Activated CD8-positive, alpha-beta T cell treated with anti-CD3 and anti-CD28 coated beads, Interleukin-2, amount 10 ng/mL, durations not matched to agents 7 days and 5 days (primary cell): ENCODE results near the gene TTC39C. TPM values are rescaled to one million over a fixed set of nuclear protein-coding genes. Genes with fewer than 3 reads are reported as not detected.
A peak's percentile ranks its signal among the peaks of the same experiment; 100 is the strongest.

Source experiments
- ATAC-seq: fragments of 150-1000 bp; cut with Tn5 transposase; one replicate; pipeline ENCODE4 v1.10.0; 2021; ENCODE audit warnings: moderate library complexity
- CTCF ChIA-PET: fragments of 350-600 bp; sonication (Branson Sonifier 250); formaldehyde crosslinking; loops from one replicate; lab custom pipeline; 2021; ENCODE audit warnings: antibody characterized with exemption; lab: Charles Lee
- POLR2A ChIA-PET: fragments of 350-600 bp; sonication (Branson Sonifier 250); formaldehyde crosslinking; loops from one replicate; lab custom pipeline; 2021; ENCODE audit warnings: antibody characterized with exemption; lab: Charles Lee
- DNase-seq: peaks from one replicate; pipeline ENCODE4 v3.0.0-alpha.2; 2020
- H3K27ac Mint-ChIP-seq: one replicate; pipeline ENCODE4 v1.8.0; 2021; ENCODE audit warnings: mild to moderate bottlenecking, mixed read lengths
- H3K27me3 Mint-ChIP-seq: one replicate; pipeline ENCODE4 v1.8.0; 2021; ENCODE audit warnings: low read depth, mixed read lengths
- H3K36me3 Mint-ChIP-seq: one replicate; pipeline ENCODE4 v1.8.0; 2021; ENCODE audit warnings: low read depth, mixed read lengths
- H3K4me1 Mint-ChIP-seq: one replicate; pipeline ENCODE4 v1.8.0; 2021; ENCODE audit warnings: low read depth, mixed read lengths
- H3K4me3 Mint-ChIP-seq: one replicate; pipeline ENCODE4 v1.8.0; 2021; ENCODE audit warnings: mild to moderate bottlenecking, mixed read lengths
- H3K9me3 Mint-ChIP-seq: one replicate; pipeline ENCODE4 v1.8.0; 2022; ENCODE audit warnings: mixed read lengths; ENCODE audit not compliant: insufficient read depth
- total RNA-seq, 2 experiments: library from RNA; stranded (reverse); gene quantifications; one replicate each; pipeline ENCODE4 v1.2.3, GENCODE V29; 2021

Gene TTC39C
- 10 to 100 TPM; 71.5 to 72.2 TPM for total RNA-seq

DNA sequence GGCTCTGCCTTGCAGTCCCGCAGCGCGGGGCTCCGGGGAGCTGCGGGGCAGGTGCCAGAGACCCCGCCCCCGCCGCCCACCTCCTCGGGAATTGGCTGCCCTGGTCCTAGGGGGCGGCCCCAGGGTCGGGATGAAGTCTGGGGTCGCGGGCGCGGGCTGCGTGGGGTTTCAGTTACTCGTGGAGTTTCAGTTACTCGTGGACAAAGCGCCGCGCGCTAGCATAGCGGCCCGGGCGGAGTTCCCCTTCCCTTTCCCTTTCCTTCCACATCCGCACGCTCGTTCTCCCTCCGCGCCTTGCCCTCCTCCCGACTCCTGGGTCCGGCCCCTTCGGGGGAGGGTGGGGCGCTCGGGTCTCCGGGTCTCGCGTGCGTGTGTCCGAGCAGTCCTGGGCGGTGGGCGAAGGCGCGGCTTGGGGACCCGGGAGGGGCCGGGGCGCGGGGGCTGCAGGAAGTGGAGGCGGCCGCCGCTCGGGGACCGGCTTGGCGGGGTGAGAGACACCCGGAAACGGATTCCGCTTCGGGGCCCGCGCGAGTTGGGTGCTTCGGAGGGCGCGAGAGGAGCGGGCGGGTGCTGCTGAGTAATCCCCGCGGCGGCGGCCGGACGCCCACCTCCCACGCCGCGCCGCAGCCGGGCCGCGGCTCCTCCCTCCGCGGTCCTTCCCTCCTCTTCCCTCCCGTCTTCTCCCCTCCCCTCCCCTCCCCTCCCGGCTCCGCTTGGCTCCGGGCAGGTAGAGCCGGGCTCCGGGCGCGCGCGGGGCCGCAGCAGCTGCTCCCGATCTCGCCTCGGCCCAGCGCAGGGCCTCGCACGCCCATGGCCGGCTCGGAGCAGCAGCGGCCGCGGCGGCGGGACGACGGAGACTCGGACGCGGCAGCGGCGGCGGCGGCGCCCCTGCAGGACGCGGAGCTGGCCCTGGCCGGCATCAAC, at the start of gene TTC39C:
Gene TTC39C, plus strand, starts transcription at position 693 of the 924 bp plus-strand sequence. Its CDS starts 118 bp downstream, at position 811.
- DNase-seq (peak; percentile 89), ATAC-seq (peak; percentile 73)
- H3K27ac Mint-ChIP-seq = peak within 1 kb of the TSS; percentile 91
- H3K27me3 Mint-ChIP-seq = no peaks in the 10 kb centered on the region
- H3K4me1 Mint-ChIP-seq = peaks cover 75% of the 10 kb centered on the region
- ChIA-PET CTCF (interaction anchor here (0.9 to 1.8 kb wide), 3 partner anchors 48 to 1085 kb away, joined by 3 to 5 read pairs (median 5); no protein-coding TSS in a partner anchor), POLR2A (interaction anchor here (1.0 to 4.0 kb wide), 6 partner anchors 22 to 85 kb away, joined by 3 to 30 read pairs (median 7); no protein-coding TSS in a partner anchor)
- peak within 1 kb of the TSS; percentile 95 for H3K4me3 Mint-ChIP-seq
- H3K9me3 Mint-ChIP-seq = no peaks in the 10 kb centered on the region
- H3K36me3 Mint-ChIP-seq = peaks cover 33% of the 10 kb centered on the region

GRCh38 chr18:23966909-23967308, 47.6 kb upstream of the TTC39C start:
- Mint-ChIP-seq H3K27ac (peak overlapping the region; percentile 79), H3K9me3 (no peaks in the 10 kb centered on the region), H3K4me1 (peaks cover 72% of the 10 kb centered on the region), H3K36me3 (no peaks in the 10 kb centered on the region), H3K4me3 (peak overlapping the region; percentile 38), H3K27me3 (no peaks in the 10 kb centered on the region)
- DNase-seq = no peak
- ATAC-seq = no peak
- CTCF ChIA-PET = interaction anchor here (1.5 to 4.8 kb wide), 7 partner anchors 11 to 110 kb away, joined by 3 to 20 read pairs (median 5); no protein-coding TSS in a partner anchor
- POLR2A ChIA-PET = interaction anchor here (1.5 to 3.8 kb wide), 3 partner anchors 37 to 47 kb away, joined by 4 to 30 read pairs (median 6); partner anchors contain the start of gene TTC39C

DNA sequence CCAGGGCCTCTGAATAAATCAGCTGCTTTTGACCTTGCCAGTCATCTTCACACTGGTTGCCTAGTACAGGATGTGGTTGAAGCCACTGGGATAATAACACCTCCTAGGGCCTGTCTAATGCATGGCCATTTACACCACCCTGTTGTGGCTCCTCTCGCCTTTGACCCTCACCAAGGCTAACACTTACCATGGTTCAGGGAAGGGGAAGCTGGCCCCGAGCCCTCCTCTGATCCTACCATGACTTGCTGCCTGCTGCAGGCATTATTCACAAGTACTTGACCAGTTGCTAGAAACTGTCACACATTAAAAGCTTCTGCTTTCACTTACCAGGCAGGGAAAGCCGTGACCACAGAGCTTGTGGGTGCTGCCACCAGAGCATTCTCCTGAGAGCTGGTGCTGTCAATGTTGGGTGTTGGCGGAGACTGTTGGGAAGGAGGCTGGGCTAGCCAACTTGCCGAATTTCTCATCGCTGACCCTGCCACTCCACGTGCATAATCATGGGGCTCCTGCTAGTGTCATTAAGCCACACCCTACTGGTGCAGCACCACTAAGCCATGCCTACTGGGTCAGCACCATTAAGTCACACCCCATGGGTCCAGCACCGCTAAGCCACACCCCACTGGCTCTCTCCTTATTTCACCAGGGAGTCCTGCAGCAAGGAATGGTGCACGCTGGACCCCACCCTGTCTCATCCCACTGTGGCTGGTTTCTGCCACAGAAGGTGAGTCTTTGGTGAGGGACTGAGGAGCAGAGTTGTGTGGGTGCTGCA, 47.0 kb upstream of the TTC39C start:
- H3K9me3 Mint-ChIP-seq = no peaks in the 10 kb centered on the region
- peak; percentile 60 for DNase-seq
- peak overlapping the region; percentile 38 for H3K4me3 Mint-ChIP-seq
- H3K27me3 Mint-ChIP-seq = no peaks in the 10 kb centered on the region
- H3K27ac Mint-ChIP-seq = peak overlapping the region; percentile 71
- POLR2A ChIA-PET = interaction anchor here (0.7 to 3.8 kb wide), 4 partner anchors 25 to 47 kb away, joined by 4 to 30 read pairs (median 6); partner anchors contain the start of gene TTC39C
- H3K36me3 Mint-ChIP-seq = no peaks in the 10 kb centered on the region
- peak; percentile 50 for ATAC-seq
- CTCF ChIA-PET = interaction anchor here (1.1 to 4.8 kb wide), 7 partner anchors 11 to 109 kb away, joined by 3 to 20 read pairs (median 4); no protein-coding TSS in a partner anchor
- H3K4me1 Mint-ChIP-seq = peaks cover 77% of the 10 kb centered on the region

- no peak for DNase-seq
- no peak overlapping the region for H3K4me3 Mint-ChIP-seq
- H3K27ac Mint-ChIP-seq = no peak overlapping the region
- H3K9me3 Mint-ChIP-seq = no peaks in the 10 kb centered on the region
- CTCF ChIA-PET = interaction anchor here (0.7 to 4.8 kb wide), 10 partner anchors 9 to 108 kb away, joined by 3 to 20 read pairs (median 4); no protein-coding TSS in a partner anchor
- no peaks in the 10 kb centered on the region for H3K36me3 Mint-ChIP-seq
- H3K4me1 Mint-ChIP-seq = peaks cover 76% of the 10 kb centered on the region
- POLR2A ChIA-PET = interaction anchor here (0.9 to 3.8 kb wide), 3 partner anchors 25 to 45 kb away, joined by 3 to 30 read pairs (median 6); partner anchors contain the start of gene TTC39C
- ATAC-seq = no peak
- H3K27me3 Mint-ChIP-seq = no peaks in the 10 kb centered on the region
Measured at GRCh38 chr18:23968638-23969604, 45.6 kb upstream of the TTC39C start.

DNA sequence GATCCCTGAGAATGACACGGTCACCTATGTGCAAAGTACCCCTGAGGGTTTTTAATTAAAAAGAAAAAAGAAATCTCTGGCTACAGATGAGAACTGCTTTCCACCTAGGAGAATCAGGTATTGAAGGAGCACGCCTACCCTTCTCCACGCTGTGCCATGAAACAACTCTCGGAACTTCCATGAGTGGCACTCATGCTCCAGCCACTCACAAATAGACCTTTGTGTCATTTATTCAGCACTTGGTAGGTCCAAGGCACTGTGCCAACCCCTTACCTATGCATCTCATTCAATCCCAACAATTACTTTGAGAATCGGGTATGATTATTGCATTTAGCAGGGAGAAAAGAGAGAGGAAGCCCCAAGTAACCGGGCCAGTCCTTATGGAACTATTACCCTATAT, 44.9 kb upstream of the TTC39C start:
- Mint-ChIP-seq H3K4me1 (peaks cover 69% of the 10 kb centered on the region), H3K9me3 (peaks cover 4% of the 10 kb centered on the region), H3K27me3 (no peaks in the 10 kb centered on the region), H3K4me3 (no peak overlapping the region), H3K27ac (no peak overlapping the region), H3K36me3 (peaks cover 2% of the 10 kb centered on the region)
- DNase-seq = no peak
- ChIA-PET CTCF (interaction anchor here (0.7 kb wide), 1 partner anchor 9 kb away, joined by 4 read pairs; no protein-coding TSS in a partner anchor), POLR2A (interaction anchor here (3.8 kb wide), 1 partner anchor 45 kb away, joined by 30 read pairs; the partner anchor contains the start of gene TTC39C)
- no peak for ATAC-seq

DNA sequence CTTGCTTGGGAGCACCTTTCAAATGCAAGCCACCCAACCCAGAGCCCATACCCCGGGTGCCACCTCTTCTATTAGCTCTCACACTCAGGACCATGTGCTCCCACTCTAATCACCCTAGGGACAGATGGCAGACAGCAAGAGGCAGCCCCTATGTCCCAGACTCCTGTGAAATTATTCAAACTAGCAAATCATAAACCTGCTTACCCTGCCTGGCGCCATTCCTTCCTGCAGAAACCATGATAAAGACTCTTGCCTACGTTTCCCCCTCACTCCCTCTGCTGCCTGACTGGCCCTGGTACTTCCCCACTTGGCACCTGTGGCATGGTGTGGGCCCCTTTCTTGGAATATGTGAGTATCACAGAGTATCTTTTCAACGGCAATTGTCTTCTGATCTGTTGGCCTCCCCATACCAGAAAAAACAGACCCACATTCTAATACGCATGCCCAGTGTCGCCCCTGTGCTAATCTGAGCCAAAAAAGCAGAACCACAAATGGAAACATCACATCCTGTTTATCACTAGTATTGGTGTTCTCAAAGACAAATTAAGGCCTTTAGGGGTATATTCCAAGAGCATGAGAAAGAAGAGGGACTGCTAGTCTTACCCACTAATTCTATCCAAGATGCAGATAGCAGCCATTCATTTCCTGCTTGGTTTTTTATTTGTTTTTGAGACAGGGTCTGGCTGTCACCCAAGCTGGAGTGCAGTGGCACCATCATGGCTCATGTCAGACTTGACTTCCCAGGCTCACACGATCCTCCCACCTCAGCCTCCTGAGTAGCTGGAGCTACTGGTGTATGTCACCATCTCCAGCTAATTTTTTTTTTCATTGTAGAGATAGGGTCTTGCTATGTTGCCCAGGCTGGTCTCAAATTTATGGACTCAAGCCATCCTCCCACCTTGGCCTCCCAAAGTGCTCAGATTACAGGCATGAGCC, 44.1 kb upstream of the TTC39C start:
- H3K9me3 Mint-ChIP-seq = peaks cover 4% of the 10 kb centered on the region
- peaks cover 61% of the 10 kb centered on the region for H3K4me1 Mint-ChIP-seq
- DNase-seq (peak; percentile 58), ATAC-seq (peak; percentile 57)
- H3K27ac Mint-ChIP-seq = peak overlapping the region; percentile 86
- POLR2A ChIA-PET = interaction anchor here (3.8 kb wide), 1 partner anchor 44 kb away, joined by 30 read pairs; the partner anchor contains the start of gene TTC39C
- CTCF ChIA-PET = interaction anchor here (1.0 kb wide), 2 partner anchors 11 to 52 kb away, joined by 3 read pairs; no protein-coding TSS in a partner anchor
- peaks cover 2% of the 10 kb centered on the region for H3K36me3 Mint-ChIP-seq
- no peaks in the 10 kb centered on the region for H3K27me3 Mint-ChIP-seq
- H3K4me3 Mint-ChIP-seq = no peak overlapping the region

DNA sequence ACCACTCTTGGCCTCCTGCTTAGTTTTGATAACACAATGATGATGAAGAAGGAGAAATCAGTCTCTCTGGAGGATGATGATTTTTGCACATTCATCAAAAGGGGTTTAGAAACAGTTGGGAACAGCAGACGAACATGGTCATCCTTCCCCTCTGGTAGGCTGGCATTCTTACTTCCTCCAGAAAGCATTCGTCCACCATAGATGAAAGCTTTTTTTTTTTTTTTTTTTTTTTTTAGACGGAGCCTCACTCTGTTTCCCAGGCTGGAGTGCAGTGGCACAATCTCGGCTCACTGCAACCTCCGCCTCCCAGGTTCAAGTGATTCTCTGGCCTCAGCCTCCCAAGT, 43.5 kb upstream of the TTC39C start:
- Mint-ChIP-seq H3K36me3 (peaks cover 4% of the 10 kb centered on the region), H3K4me3 (no peak overlapping the region), H3K4me1 (peaks cover 55% of the 10 kb centered on the region), H3K27ac (no peak overlapping the region), H3K9me3 (peaks cover 4% of the 10 kb centered on the region), H3K27me3 (no peaks in the 10 kb centered on the region)
- POLR2A ChIA-PET = interaction anchor here (1.2 kb wide), 1 partner anchor 41 kb away, joined by 3 read pairs; no protein-coding TSS in a partner anchor
- ATAC-seq (no peak), DNase-seq (no peak)
- CTCF ChIA-PET = interaction anchor here (1.0 to 1.4 kb wide), 6 partner anchors 10 to 261 kb away, joined by 3 read pairs; no protein-coding TSS in a partner anchor

- Mint-ChIP-seq H3K9me3 (peaks cover 4% of the 10 kb centered on the region), H3K27ac (no peak overlapping the region), H3K27me3 (no peaks in the 10 kb centered on the region), H3K4me1 (peaks cover 52% of the 10 kb centered on the region), H3K36me3 (peaks cover 11% of the 10 kb centered on the region), H3K4me3 (no peak overlapping the region)
- no peak for ATAC-seq
- ChIA-PET POLR2A (interaction anchor here (1.0 to 1.2 kb wide), 2 partner anchors 40 to 43 kb away, joined by 3 to 4 read pairs; partner anchors contain the start of gene TTC39C), CTCF (interaction anchor here (0.9 to 1.7 kb wide), 8 partner anchors 9 to 261 kb away, joined by 3 to 4 read pairs (median 3); no protein-coding TSS in a partner anchor)
- DNase-seq = no peak
Measured at GRCh38 chr18:23971666-23972230, 42.8 kb upstream of the TTC39C start.

DNA sequence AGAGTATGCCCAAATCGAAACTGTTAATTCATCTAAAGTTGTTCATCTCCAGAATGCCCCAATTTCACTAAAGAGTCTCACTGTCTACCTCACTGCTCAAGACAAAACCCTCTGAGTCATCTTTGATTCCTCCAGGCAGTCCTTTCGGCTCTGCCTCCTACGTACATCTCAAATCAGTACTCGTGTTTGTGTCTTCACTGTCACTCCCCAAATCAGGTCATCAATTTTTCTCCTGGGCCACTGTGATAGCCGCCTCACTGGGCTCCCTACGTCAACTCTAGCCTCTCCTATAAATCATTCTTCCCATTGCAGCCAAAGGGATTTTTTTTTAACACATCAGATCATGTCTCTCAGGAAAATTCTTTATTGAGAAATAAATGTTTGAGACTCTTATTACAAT, 42.1 kb upstream of the TTC39C start:
- Mint-ChIP-seq H3K4me1 (peaks cover 51% of the 10 kb centered on the region), H3K27ac (no peak overlapping the region), H3K9me3 (peaks cover 9% of the 10 kb centered on the region), H3K36me3 (peaks cover 16% of the 10 kb centered on the region), H3K4me3 (no peak overlapping the region), H3K27me3 (no peaks in the 10 kb centered on the region)
- ChIA-PET CTCF (interaction anchor here (1.3 to 1.7 kb wide), 3 partner anchors 21 to 53 kb away, joined by 3 to 4 read pairs (median 3); no protein-coding TSS in a partner anchor), POLR2A (interaction anchor here (0.6 to 1.2 kb wide), 3 partner anchors 39 to 42 kb away, joined by 3 to 4 read pairs (median 3); partner anchors contain the start of gene TTC39C)
- DNase-seq (no peak), ATAC-seq (no peak)
